ENCODE results near the gene ABHD17B.

ABHD17B gene

GRCh38 chr9:71895955-71896354 lies 15.0 kb downstream of the ABHD17B start:
- no peak overlapping the region; the same call in 1 of the 2 replicates for H3K27ac ChIP-seq (ENCODE audit: low read depth, low read length)
- H3K9me3 ChIP-seq (ENCODE audit: control insufficient read depth, insufficient read depth, low read depth, low read length): no peaks in the 10 kb centered on the region; the same call in 1 of the 2 replicates
- peaks cover 8% of the 10 kb centered on the region; the same call in 1 of the 2 replicates for H3K36me3 ChIP-seq (ENCODE audit: control insufficient read depth, insufficient read depth, low read length)
- H3K9ac ChIP-seq (ENCODE audit: low read length): no peak overlapping the region
- H3K27me3 ChIP-seq (ENCODE audit: control insufficient read depth, insufficient read depth, low read length): no peaks in the 10 kb centered on the region
- H3K4me3 ChIP-seq (ENCODE audit: low read depth, low read length): no peak overlapping the region
- peaks cover 19% of the 10 kb centered on the region; the same call in 1 of the 2 replicates for H3K4me1 ChIP-seq (ENCODE audit: control insufficient read depth, insufficient read depth, low read length)

- H3K4me3 ChIP-seq (ENCODE audit: low read depth, low read length): no peak overlapping the region
- H3K27me3 ChIP-seq (ENCODE audit: control insufficient read depth, insufficient read depth, low read length): no peaks in the 10 kb centered on the region
Observed at GRCh38 chr9:71895117-71895516, 15.9 kb downstream of the ABHD17B start.

GRCh38 chr9:71891557-71892189 lies 19.3 kb downstream of the ABHD17B start:
- Histone ChIP-seq H3K9me3 (ENCODE audit: control insufficient read depth, insufficient read depth, low read depth, low read length) (no peaks in the 10 kb centered on the region; the same call in 1 of the 2 replicates), H3K36me3 (ENCODE audit: control insufficient read depth, insufficient read depth, low read length) (peaks cover 8% of the 10 kb centered on the region; the same call in 1 of the 2 replicates), H3K27ac (ENCODE audit: low read depth, low read length) (0 out of 2 replicates have a peak overlapping the region, but pooled peaks have one; percentile 18), H3K4me3 (ENCODE audit: low read depth, low read length) (no peak overlapping the region), H3K27me3 (ENCODE audit: control insufficient read depth, insufficient read depth, low read length) (no peaks in the 10 kb centered on the region), H3K9ac (ENCODE audit: low read length) (no peak overlapping the region), H3K4me1 (ENCODE audit: control insufficient read depth, insufficient read depth, low read length) (0 out of 2 replicates have a peak, but pooled peaks cover 4% of the 10 kb centered on the region)

More at GRCh38 chr9:71895117-71895516, 15.9 kb downstream of the ABHD17B start:
- Histone ChIP-seq H3K9ac (ENCODE audit: low read length) (no peak overlapping the region), H3K27ac (ENCODE audit: low read depth, low read length) (no peak overlapping the region), H3K9me3 (ENCODE audit: control insufficient read depth, insufficient read depth, low read depth, low read length) (no peaks in the 10 kb centered on the region; the same call in 1 of the 2 replicates), H3K36me3 (ENCODE audit: control insufficient read depth, insufficient read depth, low read length) (peaks cover 8% of the 10 kb centered on the region; the same call in 1 of the 2 replicates), H3K4me1 (ENCODE audit: control insufficient read depth, insufficient read depth, low read length) (peaks cover 13% of the 10 kb centered on the region; the same call in 1 of the 2 replicates)

- Histone ChIP-seq H3K27me3 (ENCODE audit: control insufficient read depth, insufficient read depth, low read length) (no peaks in the 10 kb centered on the region), H3K9me3 (ENCODE audit: control insufficient read depth, insufficient read depth, low read depth, low read length) (peaks cover 7% of the 10 kb centered on the region; the same call in 1 of the 2 replicates), H3K9ac (ENCODE audit: low read length) (no peak overlapping the region), H3K36me3 (ENCODE audit: control insufficient read depth, insufficient read depth, low read length) (peaks cover 8% of the 10 kb centered on the region; the same call in 1 of the 2 replicates), H3K4me1 (ENCODE audit: control insufficient read depth, insufficient read depth, low read length) (no peaks in the 10 kb centered on the region), H3K4me3 (ENCODE audit: low read depth, low read length) (no peak overlapping the region), H3K27ac (ENCODE audit: low read depth, low read length) (no peak overlapping the region)
Observed at GRCh38 chr9:71890042-71890679, 20.8 kb downstream of the ABHD17B start.

GRCh38 chr9:71887362-71887761 lies 23.6 kb downstream of the ABHD17B start:
- Histone ChIP-seq H3K4me1 (ENCODE audit: control insufficient read depth, insufficient read depth, low read length) (no peaks in the 10 kb centered on the region), H3K27me3 (ENCODE audit: control insufficient read depth, insufficient read depth, low read length) (no peaks in the 10 kb centered on the region), H3K4me3 (ENCODE audit: low read depth, low read length) (no peak overlapping the region), H3K9me3 (ENCODE audit: control insufficient read depth, insufficient read depth, low read depth, low read length) (peaks cover 18% of the 10 kb centered on the region), H3K9ac (ENCODE audit: low read length) (no peak overlapping the region), H3K36me3 (ENCODE audit: control insufficient read depth, insufficient read depth, low read length) (peaks cover 11% of the 10 kb centered on the region; the same call in 1 of the 2 replicates), H3K27ac (ENCODE audit: low read depth, low read length) (no peak overlapping the region)

GRCh38 chr9:71886541-71886940 lies 24.5 kb downstream of the ABHD17B start:
- Histone ChIP-seq H3K36me3 (ENCODE audit: control insufficient read depth, insufficient read depth, low read length) (peaks cover 16% of the 10 kb centered on the region), H3K9me3 (ENCODE audit: control insufficient read depth, insufficient read depth, low read depth, low read length) (peaks cover 21% of the 10 kb centered on the region), H3K9ac (ENCODE audit: low read length) (no peak overlapping the region), H3K27ac (ENCODE audit: low read depth, low read length) (no peak overlapping the region), H3K4me3 (ENCODE audit: low read depth, low read length) (no peak overlapping the region), H3K27me3 (ENCODE audit: control insufficient read depth, insufficient read depth, low read length) (no peaks in the 10 kb centered on the region), H3K4me1 (ENCODE audit: control insufficient read depth, insufficient read depth, low read length) (no peaks in the 10 kb centered on the region)

- H3K9ac ChIP-seq (ENCODE audit: low read length): no peak overlapping the region
- H3K9me3 ChIP-seq (ENCODE audit: control insufficient read depth, insufficient read depth, low read depth, low read length): peaks cover 21% of the 10 kb centered on the region
- H3K4me3 ChIP-seq (ENCODE audit: low read depth, low read length): no peak overlapping the region
- no peaks in the 10 kb centered on the region for H3K27me3 ChIP-seq (ENCODE audit: control insufficient read depth, insufficient read depth, low read length)
- no peak overlapping the region for H3K27ac ChIP-seq (ENCODE audit: low read depth, low read length)
- no peaks in the 10 kb centered on the region for H3K4me1 ChIP-seq (ENCODE audit: control insufficient read depth, insufficient read depth, low read length)
- H3K36me3 ChIP-seq (ENCODE audit: control insufficient read depth, insufficient read depth, low read length): peaks cover 16% of the 10 kb centered on the region
Observed at GRCh38 chr9:71886015-71886414, 25.0 kb downstream of the ABHD17B start.

- Histone ChIP-seq H3K9ac (ENCODE audit: low read length) (no peak overlapping the region), H3K27me3 (ENCODE audit: control insufficient read depth, insufficient read depth, low read length) (no peaks in the 10 kb centered on the region), H3K4me1 (ENCODE audit: control insufficient read depth, insufficient read depth, low read length) (no peaks in the 10 kb centered on the region), H3K36me3 (ENCODE audit: control insufficient read depth, insufficient read depth, low read length) (peaks cover 16% of the 10 kb centered on the region), H3K9me3 (ENCODE audit: control insufficient read depth, insufficient read depth, low read depth, low read length) (peaks cover 21% of the 10 kb centered on the region), H3K27ac (ENCODE audit: low read depth, low read length) (no peak overlapping the region), H3K4me3 (ENCODE audit: low read depth, low read length) (no peak overlapping the region)
Observed at GRCh38 chr9:71885467-71885866, 25.5 kb downstream of the ABHD17B start.

GRCh38 chr9:71884005-71884404 lies 27.0 kb downstream of the ABHD17B start:
- H3K4me1 ChIP-seq (ENCODE audit: control insufficient read depth, insufficient read depth, low read length): no peaks in the 10 kb centered on the region; the same call in 1 of the 2 replicates
- no peak overlapping the region for H3K27ac ChIP-seq (ENCODE audit: low read depth, low read length)
- no peaks in the 10 kb centered on the region for H3K27me3 ChIP-seq (ENCODE audit: control insufficient read depth, insufficient read depth, low read length)
- H3K4me3 ChIP-seq (ENCODE audit: low read depth, low read length): no peak overlapping the region
- H3K36me3 ChIP-seq (ENCODE audit: control insufficient read depth, insufficient read depth, low read length): peaks cover 16% of the 10 kb centered on the region
- peaks cover 21% of the 10 kb centered on the region for H3K9me3 ChIP-seq (ENCODE audit: control insufficient read depth, insufficient read depth, low read depth, low read length)
- H3K9ac ChIP-seq (ENCODE audit: low read length): no peak overlapping the region

- H3K9me3 ChIP-seq (ENCODE audit: control insufficient read depth, insufficient read depth, low read depth, low read length): peaks cover 12% of the 10 kb centered on the region
- H3K4me3 ChIP-seq (ENCODE audit: low read depth, low read length): no peak overlapping the region
- H3K36me3 ChIP-seq (ENCODE audit: control insufficient read depth, insufficient read depth, low read length): peaks cover 16% of the 10 kb centered on the region
- no peaks in the 10 kb centered on the region for H3K27me3 ChIP-seq (ENCODE audit: control insufficient read depth, insufficient read depth, low read length)
- H3K4me1 ChIP-seq (ENCODE audit: control insufficient read depth, insufficient read depth, low read length): peaks cover 4% of the 10 kb centered on the region; the same call in 1 of the 2 replicates
- no peak overlapping the region for H3K9ac ChIP-seq (ENCODE audit: low read length)
- H3K27ac ChIP-seq (ENCODE audit: low read depth, low read length): no peak overlapping the region
Observed at GRCh38 chr9:71879644-71880174, 31.3 kb downstream of the ABHD17B start.

All from HUES6 (cell line).